MCF 10A (cell line): Measurements from ENCODE around the gene ACSL6. TPM values are rescaled to one million over a fixed set of nuclear protein-coding genes. Genes with fewer than 3 reads are reported as not detected.
A peak's percentile ranks its signal among the peaks of the same experiment; 100 is the strongest.

Experiments used
- BruUV-seq: library from RNA; stranded (reverse); fragments of 400-500 nt; replicated peaks from 2 replicates; lab custom pipeline; 2021; lab: Mats Ljungman, UMichigan
- CTCF ChIA-PET: fragments of 300-600 bp; sonication (Branson Sonifier 250); formaldehyde crosslinking; extraction: SDS; loops from one replicate; lab custom pipeline; 2021; ENCODE audit warnings: antibody characterized with exemption, inconsistent platforms; lab: Yijun Ruan, JAX
- POLR2A ChIA-PET: fragments of 300-600, 350-650 bp; sonication (Branson Sonifier 250); formaldehyde crosslinking; extraction: SDS; loops from one replicate; lab custom pipeline; 2020; ENCODE audit warnings: antibody characterized with exemption, inconsistent platforms; lab: Yijun Ruan, JAX
- DNase-seq: peaks from one replicate; pipeline ENCODE4 v3.0.0-alpha.2; 2018; ENCODE audit not compliant: unreplicated experiment
- H3K27ac Mint-ChIP-seq: one replicate; pipeline ENCODE4 v1.8.0; 2022; ENCODE audit warnings: mild to moderate bottlenecking, low read depth, mixed read lengths; ENCODE audit not compliant: unreplicated experiment
- H3K27me3 Mint-ChIP-seq: one replicate; pipeline ENCODE4 v1.8.0; 2022; ENCODE audit warnings: mixed read lengths; ENCODE audit not compliant: insufficient read depth, unreplicated experiment
- H3K36me3 Mint-ChIP-seq: one replicate; pipeline ENCODE4 v1.8.0; 2022; ENCODE audit warnings: mild to moderate bottlenecking, moderate library complexity, mixed read lengths; ENCODE audit not compliant: insufficient read depth, unreplicated experiment
- H3K4me1 Mint-ChIP-seq: one replicate; pipeline ENCODE4 v1.8.0; 2022; ENCODE audit warnings: mixed read lengths; ENCODE audit not compliant: insufficient read depth, unreplicated experiment
- H3K4me3 Mint-ChIP-seq: one replicate; pipeline ENCODE4 v1.8.0; 2022; ENCODE audit warnings: mild to moderate bottlenecking, moderate library complexity, mixed read lengths; ENCODE audit not compliant: unreplicated experiment
- H3K9me3 Mint-ChIP-seq: one replicate; pipeline ENCODE4 v1.8.0; 2022; ENCODE audit warnings: mixed read lengths; ENCODE audit not compliant: unreplicated experiment
- CTCF ChIP-seq: fragments of 200-600 bp; IDR thresholded peaks from one replicate; pipeline ENCODE4 v1.8.0; 2022; ENCODE audit warnings: antibody characterized with exemption, mild to moderate bottlenecking; ENCODE audit not compliant: unreplicated experiment
- intact Hi-C: fragments of 100-400 bp; cut with micrococcal nuclease; formaldehyde crosslinking; loops from 2 replicates; pipeline ENCODE4 v1.14.1; 2022
- total RNA-seq: library from RNA; stranded (reverse); gene quantifications from 2 replicates; pipeline ENCODE4 v1.2.3, GENCODE V29; 2022

The ACSL6 gene
- total RNA-seq, 1 experiment from 2014 or later = not detected

- Mint-ChIP-seq H3K27me3 (no peaks in the 10 kb centered on the region), H3K4me1 (peaks cover 18% of the 10 kb centered on the region), H3K27ac (no peak overlapping the region), H3K36me3 (no peaks in the 10 kb centered on the region), H3K4me3 (no peak overlapping the region), H3K9me3 (no peaks in the 10 kb centered on the region)
- peak; percentile 48 for DNase-seq
- no peak for TF ChIP-seq CTCF
- POLR2A ChIA-PET = interaction anchor here (0.7 to 1.8 kb wide), 6 partner anchors 22 to 498 kb away, joined by 3 to 8 read pairs (median 4); partner anchors contain the start of gene FNIP1
- BruUV-seq = no TSS peak
- CTCF ChIA-PET = interaction anchor here (0.6 to 7.8 kb wide), 18 partner anchors 8 to 1858 kb away, joined by 3 to 171 read pairs (median 4); no protein-coding TSS in a partner anchor
- intact Hi-C loops = loop anchor here (1.0 kb wide), 3 partner anchors 198 to 586 kb away; no protein-coding TSS in a partner anchor
These were observed 2.3 kb downstream of the ACSL6 start for GRCh38 chr5:132008961-132009680.

- ChIA-PET POLR2A (interaction anchor here (0.5 to 1.5 kb wide), 6 partner anchors 9 to 419 kb away, joined by 3 to 5 read pairs (median 4); no protein-coding TSS in a partner anchor), CTCF (interaction anchor here (0.5 to 7.8 kb wide), 46 partner anchors 9 to 597 kb away, joined by 3 to 171 read pairs (median 4); partner anchors contain the start of gene FNIP1)
- Mint-ChIP-seq H3K9me3 (no peaks in the 10 kb centered on the region), H3K27ac (no peak overlapping the region), H3K27me3 (no peaks in the 10 kb centered on the region), H3K36me3 (no peaks in the 10 kb centered on the region), H3K4me1 (peaks cover 18% of the 10 kb centered on the region), H3K4me3 (no peak overlapping the region)
- BruUV-seq = no TSS peak
- intact Hi-C loops = loop anchor here (1.0 kb wide), 3 partner anchors 197 to 585 kb away; no protein-coding TSS in a partner anchor
- DNase-seq = peak; percentile 49
- no peak for TF ChIP-seq CTCF
These were observed 3.3 kb downstream of the ACSL6 start for GRCh38 chr5:132008163-132008473.

GRCh38 chr5:132007399-132008162 lies 3.9 kb downstream of the ACSL6 start:
- no TSS peak for BruUV-seq
- POLR2A ChIA-PET = interaction anchor here (0.5 to 1.5 kb wide), 6 partner anchors 9 to 418 kb away, joined by 3 to 5 read pairs (median 4); no protein-coding TSS in a partner anchor

More at GRCh38 chr5:132007399-132008162, 3.9 kb downstream of the ACSL6 start:
- intact Hi-C loops = loop anchor here (1.0 to 2.0 kb wide), 5 partner anchors 196 to 584 kb away; partner anchors contain the start of gene RAPGEF6
- TF ChIP-seq CTCF = peak; percentile 95
- Mint-ChIP-seq H3K4me1 (peaks cover 19% of the 10 kb centered on the region), H3K27ac (no peak overlapping the region), H3K4me3 (no peak overlapping the region), H3K36me3 (no peaks in the 10 kb centered on the region), H3K27me3 (no peaks in the 10 kb centered on the region), H3K9me3 (no peaks in the 10 kb centered on the region)
- DNase-seq = peak; percentile 90
- CTCF ChIA-PET = interaction anchor here (0.5 to 7.8 kb wide), 59 partner anchors 10 to 737 kb away, joined by 3 to 171 read pairs (median 4); partner anchors contain the start of gene FNIP1
